ENCODE measurements around the gene CDHR3.

The CDHR3 gene

DNA sequence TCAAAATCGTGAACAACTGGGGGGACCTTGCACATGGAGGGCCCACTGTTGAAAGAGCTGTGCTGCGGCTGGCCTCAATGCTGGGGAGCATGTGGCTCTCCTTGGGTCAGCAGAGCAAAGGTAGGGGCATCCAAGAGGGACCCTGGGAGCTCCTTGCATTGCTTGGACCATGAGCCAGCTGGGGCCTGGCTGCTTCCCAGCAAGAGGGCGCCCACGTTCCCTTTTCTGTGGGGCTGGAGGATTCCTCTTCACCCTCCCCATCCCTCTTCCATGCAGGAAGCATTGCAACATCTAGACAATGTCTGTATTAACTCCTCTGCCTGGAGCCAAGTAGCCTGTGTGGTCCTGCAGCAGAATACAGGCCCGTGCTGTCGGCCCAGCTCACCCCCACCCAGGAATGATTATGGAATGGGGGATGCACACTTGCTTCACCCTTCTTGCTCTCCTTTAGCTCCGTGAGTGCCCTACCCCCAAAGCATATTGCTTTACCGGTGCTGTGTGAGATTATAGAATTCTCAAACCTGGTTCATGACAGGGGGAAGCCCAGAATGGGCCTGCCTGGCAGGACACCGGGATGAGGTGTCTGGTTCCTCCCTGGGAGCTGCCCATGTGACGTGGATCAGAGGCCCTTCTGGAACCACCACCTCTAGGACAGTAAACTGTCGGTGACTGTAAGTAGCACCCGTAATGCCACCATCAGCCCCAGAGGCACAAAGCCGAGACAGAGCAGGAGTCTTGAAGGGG is 87.1 kb downstream of the CDHR3 start:
- DNase-seq (ENCODE audit: low read depth): no peak

DNA sequence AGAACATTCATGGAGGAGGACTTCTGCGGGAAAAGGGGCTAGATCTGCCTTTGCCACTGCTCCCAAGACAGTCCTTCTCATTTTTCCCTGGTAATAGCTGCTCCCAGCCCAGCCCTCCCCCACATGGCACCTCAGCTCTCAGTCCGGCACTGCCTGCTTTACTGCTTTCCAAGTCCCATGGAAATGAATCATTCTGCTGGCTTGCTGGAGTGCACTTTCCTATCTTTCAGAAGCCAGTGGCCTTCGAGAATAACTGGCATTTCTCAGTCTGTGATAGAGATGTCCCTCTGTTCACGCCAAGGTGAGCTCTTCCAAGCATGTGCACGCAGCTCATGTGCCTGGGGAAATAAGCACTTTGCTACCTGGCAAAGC is 87.7 kb downstream of the CDHR3 start:
- DNase-seq (ENCODE audit: low read depth): no peak

DNA sequence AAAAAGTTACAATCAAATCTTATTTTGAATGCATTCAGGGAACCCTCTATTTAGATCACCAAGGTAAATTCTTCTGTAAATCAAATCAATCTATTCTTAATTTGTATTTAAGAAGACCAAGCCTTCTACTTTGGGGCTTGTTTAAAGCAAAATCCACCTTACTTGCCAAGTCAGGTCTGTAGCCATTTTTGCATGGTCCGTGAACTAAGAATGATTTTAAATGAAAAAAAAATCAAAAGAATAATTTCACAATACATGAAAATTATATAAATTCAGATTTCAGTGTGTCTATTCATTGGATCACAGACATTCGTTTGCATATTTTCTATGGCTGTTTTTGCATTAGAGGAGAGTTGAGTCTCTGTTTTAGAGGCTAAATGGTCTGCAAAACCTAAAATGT is 89.6 kb downstream of the CDHR3 start:
- no peak for DNase-seq (ENCODE audit: low read depth)

GRCh38 chr7:106053109-106053508 is 90.0 kb downstream of the CDHR3 start:
- no peak for DNase-seq (ENCODE audit: low read depth)

DNA sequence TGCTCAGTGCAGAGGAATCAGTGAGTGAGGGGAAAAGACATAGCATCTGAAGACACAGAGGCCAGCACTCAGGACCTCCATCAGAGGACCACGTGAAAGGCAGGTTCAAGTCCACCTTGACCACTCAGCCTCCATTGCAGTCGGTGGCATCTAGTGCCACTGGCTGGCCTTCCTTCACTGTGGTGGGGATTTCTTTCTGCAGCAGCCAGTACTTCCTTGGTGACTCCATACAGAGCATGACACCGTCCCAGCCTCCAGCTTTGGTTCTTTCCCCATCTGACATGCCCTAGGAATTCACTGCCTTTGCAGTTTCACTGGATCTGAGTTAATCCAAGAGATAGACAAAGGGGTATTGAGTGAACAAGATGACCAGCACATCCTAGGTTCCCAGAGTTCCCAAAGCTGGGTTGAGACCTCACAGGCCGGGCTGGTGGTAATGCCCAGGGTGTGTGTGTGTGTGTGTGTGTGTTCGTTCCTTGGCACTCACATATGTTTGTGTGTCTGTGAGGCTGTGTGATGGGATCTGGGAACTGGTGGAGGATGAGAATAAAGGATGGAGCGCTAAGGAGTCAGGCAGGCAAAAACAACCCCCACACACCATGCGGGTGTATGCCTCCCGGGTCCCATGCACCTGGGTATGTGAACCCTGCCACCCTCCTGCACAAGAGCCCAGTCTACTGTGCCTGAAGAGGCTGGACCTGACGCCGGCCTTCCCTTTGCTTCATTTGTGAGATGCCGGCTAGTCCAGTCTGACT is 91.3 kb downstream of the CDHR3 start:
- DNase-seq (ENCODE audit: low read depth): no peak

GRCh38 chr7:106054971-106055532 is 92.0 kb downstream of the CDHR3 start:
- DNase-seq (ENCODE audit: low read depth): no peak

DNA sequence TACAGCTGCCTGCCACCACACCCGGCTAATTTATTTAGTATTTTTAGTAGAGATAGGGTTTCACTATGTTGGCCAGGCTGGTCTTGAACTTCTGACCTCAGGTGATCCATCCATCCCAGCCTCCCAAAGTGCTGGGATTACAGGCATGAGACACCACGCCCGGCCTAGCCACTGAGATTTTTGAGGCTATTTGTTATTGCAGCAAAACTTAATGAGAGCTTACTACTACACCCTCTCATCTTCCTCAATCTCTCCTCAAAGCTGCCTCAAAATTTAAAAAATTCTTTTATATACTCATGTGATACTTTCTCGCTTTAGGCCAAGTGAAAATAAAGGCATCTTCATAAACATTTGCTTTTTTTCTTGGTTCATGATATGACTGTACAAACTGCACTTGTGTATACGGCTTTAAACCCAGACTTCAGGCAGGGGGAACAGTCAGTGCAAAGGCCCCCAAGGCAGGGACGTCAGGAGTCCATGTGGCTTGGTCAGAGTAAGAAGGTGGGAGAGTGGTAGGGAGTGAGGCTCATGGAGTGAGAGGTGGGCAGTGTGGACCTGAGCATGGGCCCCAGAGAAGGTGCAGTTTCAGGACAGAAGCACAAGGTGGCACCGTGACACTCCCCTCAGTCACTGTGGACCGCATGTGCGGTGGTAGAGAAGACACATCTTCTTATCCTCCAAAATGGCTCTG is 93.6 kb downstream of the CDHR3 start:
- DNase-seq (ENCODE audit: low read depth): peak; percentile 53

DNA sequence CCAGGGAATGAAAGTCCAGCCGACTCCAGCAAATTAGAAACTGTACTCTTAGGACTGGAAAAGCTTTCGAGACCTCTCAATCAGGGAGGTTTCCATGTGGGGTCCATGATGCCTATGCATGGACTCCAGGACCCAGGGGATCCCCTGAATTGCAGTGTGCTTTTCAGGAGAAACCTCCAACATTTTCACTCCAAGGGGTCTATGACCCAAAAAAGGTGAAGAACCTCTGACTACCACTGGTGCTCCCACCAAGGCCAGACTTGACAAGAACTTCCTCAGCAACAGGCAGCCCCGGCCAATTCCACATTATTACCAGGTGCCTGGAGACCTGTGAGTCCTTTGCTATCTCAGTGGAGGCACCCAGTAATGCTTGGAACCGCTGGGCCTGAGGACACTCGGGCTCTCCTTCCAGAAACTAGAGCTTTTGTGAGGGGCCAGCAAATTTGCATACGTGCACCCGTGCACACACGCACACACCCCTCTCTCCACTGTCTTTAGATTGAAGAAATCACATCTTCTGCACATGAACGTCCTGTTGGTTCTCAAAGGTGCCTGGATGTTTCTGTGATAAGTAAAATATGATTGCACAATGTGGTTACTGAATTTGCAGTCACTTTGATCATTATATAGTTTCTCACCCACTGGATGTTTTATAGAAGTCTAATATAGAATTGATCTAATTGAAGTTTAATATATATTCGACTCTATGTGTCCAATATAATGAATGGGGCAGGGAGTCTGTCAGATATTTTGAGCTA is 94.3 kb downstream of the CDHR3 start:
- DNase-seq (ENCODE audit: low read depth): no peak

GRCh38 chr7:106057962-106058927 is 95.2 kb downstream of the CDHR3 start:
- no peak for DNase-seq (ENCODE audit: low read depth)

GRCh38 chr7:106058928-106059324 is 95.9 kb downstream of the CDHR3 start:
- no peak for DNase-seq (ENCODE audit: low read depth)

DNA sequence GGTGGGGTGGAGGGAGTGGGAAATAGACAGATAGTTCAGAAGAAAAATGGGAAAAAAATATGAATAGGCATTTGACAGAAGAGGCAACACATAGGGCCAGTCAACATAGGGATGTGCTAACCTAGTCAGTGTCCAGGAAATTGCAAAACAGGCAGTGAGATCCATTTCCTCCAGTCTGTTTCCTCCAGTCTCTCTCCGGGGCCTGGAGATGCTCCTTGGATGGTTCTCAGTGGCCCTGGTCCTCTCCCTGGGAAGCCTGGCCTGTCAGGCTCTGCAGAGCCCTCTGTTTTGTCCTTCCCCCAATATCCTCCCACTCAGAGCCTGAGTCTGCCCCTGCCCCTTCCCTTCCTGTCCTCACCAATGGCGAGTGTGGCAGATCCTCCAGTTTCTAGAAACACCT is 96.5 kb downstream of the CDHR3 start:
- no peak for DNase-seq (ENCODE audit: low read depth)

DNA sequence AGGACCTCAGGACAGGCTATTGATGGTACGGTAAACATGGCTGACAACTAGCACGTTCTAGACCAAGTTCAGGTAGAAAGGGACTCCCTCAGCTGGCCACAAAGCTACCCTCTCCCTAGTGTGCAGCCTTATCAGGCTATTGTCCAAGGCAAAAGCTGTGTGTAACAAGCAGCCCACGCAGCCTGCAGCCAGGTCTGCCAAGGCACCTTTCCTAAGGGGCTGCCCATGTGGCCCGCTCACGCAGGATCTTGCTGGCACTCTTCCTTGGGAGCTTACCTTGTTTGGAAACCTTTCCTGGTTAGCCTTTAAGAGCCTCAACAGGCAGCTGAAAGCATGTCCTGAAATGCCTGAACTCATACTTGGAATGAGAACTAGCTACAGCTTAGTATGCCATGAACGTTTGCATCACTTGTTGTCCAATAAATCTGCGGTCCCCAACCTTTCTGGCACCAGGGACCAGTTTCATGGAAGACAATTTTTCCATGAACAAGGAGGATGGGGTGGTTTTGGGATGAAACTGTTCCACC is 97.4 kb downstream of the CDHR3 start:
- DNase-seq (ENCODE audit: low read depth): no peak

GRCh38 chr7:106061301-106061979 is 98.4 kb downstream of the CDHR3 start:
- no peak for DNase-seq (ENCODE audit: low read depth)

DNA sequence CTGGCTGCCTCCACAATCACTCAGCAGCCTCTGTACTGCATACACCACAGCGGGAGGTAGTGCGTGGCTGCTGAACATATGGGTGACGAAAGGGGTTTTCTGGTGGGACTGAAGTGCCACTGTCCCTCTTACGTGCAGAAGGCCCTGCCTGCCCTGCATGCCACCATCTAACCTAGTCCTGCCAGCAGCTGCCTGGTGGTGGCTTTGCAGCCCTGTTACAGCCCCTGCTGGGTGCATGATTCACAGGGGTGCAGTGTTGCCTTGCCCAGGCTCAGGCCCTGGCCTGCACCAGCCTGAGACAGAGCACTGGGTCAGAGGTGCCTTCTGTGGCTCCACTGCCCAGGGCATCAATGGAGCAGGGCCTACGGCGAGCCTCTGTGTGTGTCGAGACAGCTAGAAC is 98.9 kb downstream of the CDHR3 start:
- DNase-seq (ENCODE audit: low read depth): no peak

DNA sequence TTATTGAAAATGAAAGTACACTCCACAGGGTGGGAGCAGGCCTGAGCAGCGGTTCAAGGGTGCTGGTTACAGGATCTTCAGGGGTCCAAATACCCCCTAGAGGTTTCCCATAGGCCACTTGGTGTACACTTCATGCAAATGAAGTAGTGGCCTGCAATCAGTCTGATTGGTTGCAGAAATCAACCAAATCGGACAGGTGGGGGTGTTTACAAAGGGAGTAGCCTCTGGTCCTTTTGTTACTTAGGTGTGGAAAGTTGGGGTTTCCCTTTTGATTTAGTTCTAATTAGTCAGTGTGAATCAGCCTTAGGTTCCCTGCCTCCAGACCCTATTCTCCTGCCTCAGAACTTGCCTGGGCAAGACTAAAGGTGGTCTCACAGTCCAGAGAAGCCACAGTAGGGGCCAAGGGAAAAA is 99.5 kb downstream of the CDHR3 start:
- no peak for DNase-seq (ENCODE audit: low read depth)

DNA sequence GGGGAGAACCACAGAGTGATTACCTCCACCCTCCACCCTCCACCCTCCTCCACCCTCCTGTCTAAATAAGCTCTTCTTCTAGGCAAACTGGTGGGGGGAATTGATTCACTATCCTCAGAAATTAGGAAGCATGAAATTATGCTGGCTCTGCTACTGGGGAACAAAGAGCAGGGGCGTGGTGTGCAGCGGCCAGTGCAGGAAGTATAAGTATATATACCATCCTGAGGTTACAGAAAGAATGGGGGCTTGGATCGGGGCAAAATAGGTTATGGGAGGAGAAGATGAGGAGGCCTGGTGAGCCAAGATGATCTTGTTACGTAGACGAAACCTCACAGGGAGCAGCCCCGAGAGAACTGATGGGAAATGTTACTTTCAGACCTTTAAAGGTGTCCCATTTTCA is 100.0 kb downstream of the CDHR3 start:
- no peak for DNase-seq (ENCODE audit: low read depth)

DNA sequence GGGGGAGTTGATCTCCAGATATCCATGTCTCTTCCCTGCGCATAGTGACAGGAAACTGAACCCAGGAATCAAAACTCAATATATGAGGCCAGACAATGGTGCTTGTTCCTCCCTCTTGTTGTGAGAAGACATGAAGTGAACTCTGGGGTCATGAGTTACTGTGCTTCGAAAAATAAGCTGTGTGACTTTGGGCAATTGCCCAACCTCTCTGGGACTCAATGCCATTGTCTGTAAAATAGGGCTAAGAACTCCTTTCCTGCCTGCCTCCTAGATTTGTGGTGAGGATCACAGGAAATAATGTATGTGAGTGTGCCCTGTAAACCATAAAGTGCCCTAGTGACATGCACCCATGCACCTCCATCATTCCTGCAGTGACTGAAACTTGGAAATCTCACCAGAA is 100.6 kb downstream of the CDHR3 start:
- DNase-seq (ENCODE audit: low read depth): no peak

DNA sequence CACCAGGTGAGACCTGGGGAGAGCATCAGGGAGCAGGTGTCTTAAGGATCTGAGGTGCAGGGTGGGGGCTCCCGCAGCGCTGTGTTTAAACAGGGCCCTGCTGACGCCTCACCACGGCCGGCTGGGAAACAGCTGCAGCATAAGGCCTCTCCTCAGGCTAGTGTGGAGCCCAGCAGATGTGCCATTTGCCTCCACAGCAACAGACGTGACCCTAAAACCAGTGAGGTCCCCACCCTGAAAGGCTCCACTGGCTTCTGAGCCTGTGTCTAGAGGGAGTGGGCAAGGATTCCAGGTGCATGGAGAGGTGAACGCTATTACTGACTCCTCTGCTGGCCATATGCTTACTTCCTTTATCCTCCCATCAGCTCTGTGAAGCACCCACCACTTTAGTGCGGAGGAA is 101.3 kb downstream of the CDHR3 start:
- DNase-seq (ENCODE audit: low read depth): no peak

DNA sequence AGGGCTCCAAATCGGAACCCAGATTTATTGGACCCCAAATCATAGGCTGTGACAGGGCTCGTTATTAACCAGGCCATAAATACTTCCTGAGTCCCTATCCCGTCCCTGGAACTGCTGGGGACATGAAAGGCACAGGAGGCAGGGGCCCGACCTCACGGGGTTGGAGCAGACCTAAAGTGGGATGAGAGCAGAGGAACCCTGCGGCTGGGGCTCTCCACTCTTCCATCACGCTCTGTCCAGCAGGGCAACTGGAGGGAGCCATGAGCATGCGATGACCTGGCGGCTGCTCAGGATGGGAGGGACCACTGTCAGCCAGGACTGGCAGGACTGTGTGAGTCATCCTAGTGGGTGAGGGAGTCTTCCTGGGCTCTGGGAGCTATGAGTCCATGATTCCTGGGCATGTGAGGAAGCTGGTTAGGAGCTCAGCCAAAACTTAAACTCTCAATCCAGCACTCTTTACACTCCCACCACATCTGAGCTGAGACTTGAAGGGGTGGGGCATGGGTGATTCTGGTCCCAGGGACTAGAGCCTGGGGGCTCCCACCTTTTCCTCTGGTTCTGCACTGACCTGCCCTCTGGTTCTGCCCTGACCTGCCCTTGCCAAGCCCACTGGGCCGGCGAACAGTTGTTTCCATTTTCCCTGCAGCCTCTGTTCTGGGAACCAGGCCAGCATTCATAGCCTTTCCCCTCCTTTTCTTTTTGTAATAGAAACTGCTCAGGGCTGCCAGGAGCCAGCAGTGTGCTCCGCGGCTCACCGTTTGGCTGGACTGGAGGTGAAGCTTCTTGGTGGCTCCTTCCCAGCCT is 101.9 kb downstream of the CDHR3 start:
- DNase-seq (ENCODE audit: low read depth): no peak
